ENCODE data around the gene MORN5.
A peak's percentile ranks its signal among the peaks of the same experiment; 100 is the strongest.
"Not testable (repeated sequence)": the region's sequence is repeated elsewhere in the genome, so short reads cannot be mapped to it uniquely, and the experiment has no call there.

The MORN5 gene

DNA sequence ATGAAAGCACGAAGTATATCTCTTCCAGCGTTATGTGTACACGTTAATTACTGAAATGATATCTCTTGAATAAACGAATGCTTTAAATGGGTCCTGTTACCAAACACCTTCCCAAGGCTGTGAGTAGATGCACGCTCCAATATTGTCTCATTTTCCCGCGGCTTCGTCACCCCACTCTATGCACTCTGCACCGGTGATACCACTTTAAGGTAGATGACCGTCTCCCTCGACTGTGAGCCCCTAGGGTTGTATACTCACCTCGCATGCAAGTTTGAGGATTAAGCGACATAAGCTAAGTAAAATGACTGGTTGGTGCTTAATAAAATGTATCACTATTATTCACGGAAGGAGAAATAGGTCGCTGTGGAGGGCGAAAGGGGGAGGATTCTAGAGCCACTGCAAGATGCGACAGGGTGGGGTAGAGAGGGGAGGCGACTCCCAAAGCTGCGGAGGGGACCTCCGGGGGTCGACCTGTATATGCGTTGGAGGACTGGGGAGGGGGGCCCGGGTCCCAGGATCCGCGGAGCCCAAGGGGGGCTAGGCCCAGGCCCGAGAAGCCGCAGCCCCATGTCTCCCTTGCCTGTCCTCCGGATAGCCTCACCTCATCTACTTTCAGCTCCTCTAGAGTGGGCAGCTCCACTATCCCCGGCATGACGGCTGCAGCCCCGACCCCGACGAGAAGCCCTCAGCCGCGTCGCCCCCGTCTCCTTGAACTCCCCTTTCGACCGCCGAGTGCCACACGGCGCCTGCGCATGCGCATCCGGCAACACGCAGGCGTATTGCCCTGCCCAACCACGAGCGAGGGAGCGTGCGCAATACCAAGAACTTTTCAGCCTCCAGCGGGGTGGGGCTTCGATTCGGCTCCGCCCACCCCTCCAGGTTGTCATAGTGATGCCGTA, at the start of gene MORN5, which contains the start of gene NDUFA8:
Gene MORN5 (plus strand): TSS at position 883 of the 899 bp plus-strand sequence. CDS start 65 bp downstream, outside the sequence.
Gene NDUFA8 (minus strand): TSS at position 754 of the 899 bp plus-strand sequence. CDS start 102 bp downstream, at position 652.
- DNase-seq, result peak; percentile 84

- no peak for DNase-seq
Observed at GRCh38 chr9:122110100-122110833, 49.4 kb upstream of the MORN5 start.

DNA sequence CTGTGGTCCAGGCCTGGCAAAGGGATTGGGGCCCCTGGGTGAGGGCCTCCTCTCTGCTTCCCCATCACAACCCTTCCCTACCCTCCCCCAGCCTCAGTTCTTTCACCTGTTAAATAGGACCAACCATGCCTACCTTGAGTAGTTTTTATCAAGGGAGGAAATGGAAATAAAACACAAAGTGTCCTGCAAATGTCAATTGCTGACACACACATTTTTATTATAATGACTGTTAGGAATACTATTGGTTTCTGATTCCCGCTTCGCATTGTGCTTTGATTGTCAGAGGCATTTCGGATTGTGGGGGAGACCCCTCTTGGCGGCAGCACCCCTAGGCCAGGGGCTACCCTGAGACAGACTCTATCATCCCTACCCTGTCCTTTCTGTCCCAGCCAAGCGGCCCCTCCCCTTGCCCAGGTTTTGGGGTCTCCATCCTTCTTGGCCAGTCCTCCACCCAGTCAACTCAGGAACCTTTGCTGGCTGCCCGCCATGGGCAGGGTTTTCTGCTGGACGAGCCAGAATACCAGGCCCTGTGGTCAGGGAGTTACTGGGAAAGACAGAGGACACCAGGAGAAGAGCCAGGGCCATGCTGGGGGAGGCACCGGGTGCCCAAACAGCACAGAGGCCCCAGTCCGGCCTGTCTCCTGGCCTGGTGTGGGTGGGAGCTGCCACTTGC, 48.2 kb upstream of the MORN5 start:
- DNase-seq, result no peak

DNA sequence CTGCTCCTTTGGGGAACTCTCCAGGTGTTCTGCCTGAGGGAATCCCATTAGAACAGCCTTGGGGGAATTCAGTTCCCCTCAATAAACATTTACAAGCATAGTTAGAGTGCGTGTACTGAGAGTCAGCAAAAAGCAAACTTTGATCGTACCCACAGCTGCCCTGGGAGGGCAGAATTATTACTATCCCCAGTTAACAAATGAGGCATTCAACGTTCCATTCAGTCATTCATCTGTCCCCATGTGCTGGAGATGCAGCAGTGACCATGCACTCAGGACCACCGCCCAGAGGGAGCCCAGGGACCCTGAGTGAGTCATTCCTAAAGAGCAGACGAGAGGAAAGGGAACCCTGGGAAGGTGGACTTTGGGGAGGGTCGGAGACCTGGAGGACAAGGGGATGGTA, 47.5 kb upstream of the MORN5 start:
- no peak for DNase-seq

GRCh38 chr9:122113574-122113973, 46.1 kb upstream of the MORN5 start:
- DNase-seq, result no peak

DNA sequence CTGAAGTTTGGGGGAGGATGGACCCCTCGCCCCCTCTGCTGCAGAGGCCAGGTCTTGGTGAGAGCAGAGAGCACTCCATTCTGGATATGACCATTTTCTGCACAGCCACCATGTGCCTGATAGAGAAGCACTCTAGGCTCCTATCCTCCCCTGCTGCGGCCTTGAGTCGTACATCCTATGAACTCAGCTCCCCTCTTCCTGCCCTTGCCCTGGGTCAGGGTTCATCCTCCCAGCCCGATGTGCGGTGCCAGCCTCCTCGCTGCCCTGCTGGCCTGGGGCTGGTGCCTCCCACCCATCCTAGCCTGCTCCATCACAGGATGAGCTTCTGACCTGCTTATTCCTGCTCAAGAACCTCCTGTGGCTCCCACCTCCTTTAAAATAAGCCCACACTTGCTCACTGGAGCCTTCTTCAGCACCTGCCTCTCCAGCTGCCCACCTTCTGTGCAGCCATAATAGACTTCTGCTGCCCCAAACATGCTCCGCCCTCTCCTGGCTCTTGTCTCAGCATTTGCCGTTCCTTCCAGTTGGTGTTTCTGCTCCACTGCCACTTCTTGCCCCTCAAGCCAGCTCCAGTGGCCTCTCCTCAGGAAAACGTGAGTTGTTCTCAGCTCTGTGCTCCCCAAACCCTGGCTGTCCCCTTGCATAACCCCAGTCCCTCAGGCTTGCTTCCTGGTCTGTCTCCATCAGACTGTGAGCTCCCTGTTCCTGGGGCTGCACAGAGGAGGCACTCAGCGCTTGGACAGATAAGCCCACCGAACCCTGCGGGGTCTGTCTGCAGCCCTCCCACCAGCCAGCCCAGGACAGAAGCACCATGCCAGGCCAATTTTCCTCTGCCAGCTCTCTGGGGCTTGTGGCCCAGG, 44.3 kb upstream of the MORN5 start:
- DNase-seq, result no peak

DNA sequence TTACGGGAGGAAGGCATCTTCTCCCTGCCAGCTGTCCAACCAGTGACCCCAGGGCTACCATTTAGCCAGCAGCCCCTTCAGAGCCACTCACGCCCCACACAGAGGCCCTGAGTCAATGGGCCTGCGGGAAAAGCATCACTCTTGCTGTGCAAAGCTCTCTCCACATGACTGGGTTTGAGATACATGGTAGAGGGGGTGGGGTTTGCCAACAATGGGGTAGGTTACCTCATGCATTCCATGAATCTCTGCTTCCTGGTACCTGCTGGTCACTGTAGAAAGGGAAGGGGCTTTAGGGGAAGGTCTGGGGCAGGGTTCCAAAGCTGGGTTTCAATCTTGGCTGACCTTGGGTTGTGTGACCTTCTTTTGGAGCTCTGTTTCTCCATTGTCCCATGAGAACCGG, 43.7 kb upstream of the MORN5 start:
- no peak for DNase-seq

DNA sequence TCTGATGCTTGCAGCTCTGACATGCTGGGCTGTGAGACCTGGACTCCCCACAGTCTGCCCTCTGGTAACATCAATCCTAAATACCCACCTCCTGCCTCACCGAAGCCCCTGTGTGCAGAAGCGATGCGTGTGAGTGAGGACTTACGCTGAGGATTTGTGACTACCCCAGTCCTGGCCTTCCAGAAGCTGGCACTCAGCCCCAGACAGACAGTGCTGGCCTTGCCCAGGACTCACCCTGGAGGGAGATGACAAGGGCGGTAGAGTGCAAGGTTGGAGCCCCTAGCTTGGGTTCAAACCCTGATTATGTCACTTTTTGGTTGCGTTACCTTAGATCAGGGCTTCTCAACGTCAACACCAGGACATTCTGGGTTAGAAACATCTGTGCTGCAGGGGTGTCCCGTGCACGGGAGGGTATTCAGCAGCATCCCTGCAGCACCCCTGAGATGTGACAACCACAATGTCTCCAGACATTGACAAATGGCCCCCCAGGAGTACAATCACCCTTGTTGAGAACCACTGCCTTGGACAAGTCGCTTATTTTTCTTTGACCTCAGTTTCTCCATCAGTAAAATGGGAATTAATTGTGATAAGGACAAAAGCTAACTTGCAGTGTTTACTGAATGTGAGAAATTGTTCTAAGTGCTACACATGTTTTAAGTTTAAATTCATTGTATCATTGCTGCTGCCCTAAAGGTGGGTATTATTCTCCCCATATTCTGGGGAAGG, 43.1 kb upstream of the MORN5 start:
- no peak for DNase-seq

GRCh38 chr9:122117241-122117640, 42.5 kb upstream of the MORN5 start:
- not testable (repeated sequence) for DNase-seq

GRCh38 chr9:122118343-122119165, 41.2 kb upstream of the MORN5 start:
- no peak for DNase-seq

- DNase-seq, result no peak
Observed at GRCh38 chr9:122119166-122119521, 40.6 kb upstream of the MORN5 start.

DNA sequence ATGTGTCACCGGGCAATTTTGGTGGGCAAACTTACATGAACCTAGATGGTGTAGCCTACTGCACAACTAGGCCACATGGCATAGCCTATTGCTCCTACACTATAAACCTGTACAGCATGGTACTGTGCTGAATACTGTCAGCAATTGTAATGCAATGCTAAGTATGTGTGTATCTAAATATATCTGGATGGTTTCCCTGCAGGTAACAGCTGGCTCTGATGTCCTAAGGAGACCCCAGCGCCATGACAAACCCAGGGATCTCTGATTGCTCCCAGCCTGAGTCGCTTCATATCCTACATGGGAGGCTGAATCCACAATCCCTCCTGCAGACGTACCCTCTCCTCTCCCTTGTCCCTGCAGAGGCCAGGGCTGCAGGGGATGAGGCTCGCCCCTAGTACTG, 40.0 kb upstream of the MORN5 start:
- no peak for DNase-seq

- no peak for DNase-seq
Observed at GRCh38 chr9:122120316-122121071, 39.2 kb upstream of the MORN5 start.

- DNase-seq, result no peak
Observed at GRCh38 chr9:122121391-122121790, 38.3 kb upstream of the MORN5 start.

GRCh38 chr9:122121931-122122330, 37.8 kb upstream of the MORN5 start:
- no peak for DNase-seq

DNA sequence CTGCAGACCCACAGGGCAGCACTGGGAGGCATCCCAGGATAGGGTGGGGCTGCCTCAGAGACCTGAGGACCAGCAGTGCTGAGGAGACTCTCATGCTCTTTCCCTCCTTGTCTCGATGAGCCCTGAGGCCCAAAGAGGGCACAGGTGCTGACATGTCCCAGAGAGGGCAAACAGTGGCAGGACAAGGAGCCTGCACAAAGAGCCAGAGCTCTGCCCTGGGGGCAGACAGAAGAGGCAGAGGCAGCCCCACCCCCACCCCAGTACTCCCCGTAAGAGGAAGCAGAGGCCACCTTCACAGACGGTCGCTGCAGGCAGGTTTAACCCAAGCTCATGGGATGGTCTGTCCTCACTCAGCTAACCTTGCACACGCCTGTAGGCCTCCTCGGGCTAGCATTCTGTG, 37.2 kb upstream of the MORN5 start:
- DNase-seq, result no peak

- DNase-seq, result no peak
Observed at GRCh38 chr9:122122903-122123632, 36.6 kb upstream of the MORN5 start.

DNA sequence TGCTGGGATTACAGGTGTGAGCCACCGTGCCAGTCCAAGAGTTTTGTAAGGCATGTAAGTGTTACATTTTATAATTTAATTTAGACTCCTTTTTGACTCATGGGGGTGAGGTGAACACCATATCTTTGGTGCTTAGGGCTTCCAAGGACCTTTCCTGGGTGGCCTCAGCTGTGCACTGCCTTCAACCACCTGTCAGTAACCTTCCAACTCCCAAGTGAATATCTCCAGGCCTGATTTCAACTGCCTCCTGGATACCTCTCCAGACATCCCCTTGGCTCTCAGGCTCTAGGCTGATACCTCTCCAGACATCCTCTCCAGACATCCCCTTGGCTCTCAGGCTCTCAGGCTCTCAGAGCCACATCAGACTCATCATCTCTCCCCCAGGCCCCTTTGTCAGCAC, 35.7 kb upstream of the MORN5 start:
- DNase-seq, result no peak

- no peak for DNase-seq
Observed at GRCh38 chr9:122124528-122124927, 35.2 kb upstream of the MORN5 start.
